PFSK-1 (cell line): ENCODE data around the gene GIPC2.

ENCODE experiments used
- POLR2AphosphoS5 ChIP-seq: IDR thresholded peaks from 2 replicates; pipeline ENCODE4 v1.6.1; 2012; ENCODE audit warnings: low read depth, mild to moderate bottlenecking, control low read depth, low read length, moderate library complexity
- SIN3A ChIP-seq: IDR thresholded peaks from 2 replicates; pipeline ENCODE4 v1.6.1; 2012; ENCODE audit warnings: mild to moderate bottlenecking, low read length, moderate library complexity, borderline replicate concordance; ENCODE audit not compliant: insufficient read depth
- TAF1 ChIP-seq: IDR thresholded peaks from 2 replicates; pipeline ENCODE4 v1.6.1; 2012; ENCODE audit warnings: low read length, control low read depth, borderline replicate concordance; ENCODE audit not compliant: insufficient read depth

GRCh38 chr1:78054559-78054958 lies 8.8 kb downstream of the GIPC2 start:
- TF ChIP-seq POLR2AphosphoS5: no peak
- TF ChIP-seq SIN3A: no peak
- TF ChIP-seq TAF1: no peak
